HG02840 (cell line): ENCODE measurements around the gene DHDDS.
A peak's percentile ranks its signal among the peaks of the same experiment; 100 is the strongest.

Experiments used
- ATAC-seq: cut with Tn5 transposase; IDR thresholded peaks from one replicate; pipeline ENCODE4 v1.9.1; 2021; ENCODE audit warnings: mild to moderate bottlenecking, moderate library complexity, moderate number of reproducible peaks; ENCODE audit not compliant: unreplicated experiment, low FRiP score

Gene DHDDS

DNA sequence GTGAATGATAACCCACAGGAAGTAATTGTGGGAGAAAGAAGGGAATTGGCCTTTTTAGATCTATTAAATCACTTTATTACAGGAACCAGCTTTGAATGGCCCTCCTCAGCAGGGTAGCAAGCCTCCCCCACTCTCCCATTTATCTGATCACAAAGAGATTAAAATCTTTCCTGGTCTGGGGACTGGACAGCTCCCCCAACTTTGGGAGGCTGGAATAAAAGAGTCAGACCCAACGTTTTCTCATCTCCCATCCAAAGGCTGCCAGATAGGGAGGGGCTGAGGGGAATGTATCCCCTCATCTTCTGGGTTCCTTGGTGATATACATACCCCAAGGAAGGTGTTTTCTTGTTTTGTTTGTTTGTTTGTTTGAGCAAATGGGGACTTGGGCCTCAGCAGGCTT, 19.1 kb upstream of the DHDDS start:
- no peak for ATAC-seq

DNA sequence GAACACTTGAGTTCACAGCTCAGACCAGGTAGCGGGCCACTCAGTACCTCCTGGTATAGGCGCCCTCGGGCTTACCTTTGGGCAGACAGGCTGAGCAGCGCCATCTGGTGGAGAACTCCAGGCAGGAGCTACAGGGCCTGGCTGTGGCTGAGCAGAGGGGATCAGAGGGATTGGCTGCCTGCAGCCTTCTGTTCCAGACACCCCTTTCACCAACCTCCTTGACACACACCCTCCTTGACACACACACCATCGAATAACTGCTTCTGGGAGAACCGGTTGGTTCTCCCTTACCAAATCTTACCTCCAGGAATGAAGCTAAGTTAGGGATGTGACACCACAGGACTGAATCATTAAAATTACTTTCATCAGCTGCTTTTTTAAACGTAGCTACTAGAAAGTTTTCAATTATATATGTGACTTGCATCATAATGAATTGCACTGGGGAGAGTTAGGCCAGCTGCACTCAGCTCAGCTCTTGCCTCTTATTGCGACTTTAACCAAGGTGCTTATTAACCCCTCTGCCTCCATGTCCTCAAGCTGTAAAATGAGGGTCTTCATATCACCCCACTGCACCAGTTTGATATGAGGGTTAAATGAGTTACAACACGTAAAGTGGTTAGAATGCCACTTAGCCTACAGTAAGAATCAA, 14.9 kb upstream of the DHDDS start:
- no peak for ATAC-seq

DNA sequence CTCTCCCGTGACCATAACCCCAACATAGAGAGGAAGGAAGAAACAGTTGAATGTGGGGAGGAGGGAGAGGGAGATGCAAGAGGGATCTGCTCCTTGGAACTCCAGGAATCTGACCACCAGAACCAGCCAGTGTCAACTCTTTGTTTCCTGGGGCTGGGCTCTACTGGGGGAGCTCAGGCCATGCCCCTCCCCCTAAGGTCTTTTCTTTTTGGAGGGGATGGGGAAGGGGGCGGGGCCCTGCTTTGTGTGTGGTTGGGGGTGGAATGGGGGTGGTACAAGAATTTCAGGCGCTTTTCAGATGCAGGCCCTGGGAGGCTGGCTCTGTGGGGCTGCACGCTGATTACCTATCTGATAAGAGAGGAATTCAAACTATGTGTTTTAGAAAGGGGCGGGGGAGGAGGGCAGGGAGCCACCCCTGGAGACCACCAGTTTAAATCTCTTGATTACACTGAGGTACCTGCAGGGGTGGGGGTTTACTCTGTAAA, 13.2 kb upstream of the DHDDS start:
- ATAC-seq: no peak

DNA sequence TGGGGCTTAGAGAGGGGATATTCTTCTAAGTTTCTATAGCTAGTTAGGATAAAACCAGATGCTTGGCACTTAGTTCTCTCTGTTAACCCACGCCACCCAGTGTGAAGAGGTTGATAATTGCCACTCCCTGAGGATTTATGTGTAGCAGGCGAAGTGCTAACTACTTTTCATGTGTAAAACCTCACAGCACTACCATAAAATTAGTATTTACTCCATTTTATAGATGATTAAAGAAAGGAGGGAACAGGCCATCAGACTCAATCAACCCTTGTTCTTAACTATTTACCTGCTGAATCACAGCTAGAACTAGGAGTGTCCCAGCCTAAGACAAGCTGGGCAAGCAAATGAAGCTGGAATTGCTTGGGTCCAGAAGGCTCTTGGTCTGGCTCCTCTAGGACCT, 12.6 kb upstream of the DHDDS start:
- no peak for ATAC-seq

DNA sequence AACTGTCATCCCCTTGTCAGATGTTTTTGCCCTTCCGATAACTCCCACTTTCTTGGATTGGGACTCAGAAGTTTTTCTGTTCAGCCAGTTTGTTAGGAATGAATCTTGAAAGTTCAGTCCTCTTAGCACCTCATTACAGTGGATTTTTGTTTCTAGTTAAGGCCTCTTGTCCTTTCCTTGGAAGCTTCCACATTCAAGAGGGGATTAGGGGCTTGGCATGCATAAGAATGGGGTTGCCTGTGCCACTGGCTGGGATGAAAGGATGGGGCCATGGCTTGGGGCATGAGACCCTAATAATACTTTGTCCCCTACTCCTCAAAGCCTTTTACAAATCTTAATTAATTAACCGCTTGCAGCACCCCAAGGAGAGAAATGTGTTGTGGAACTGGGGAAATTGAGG, 2.4 kb upstream of the DHDDS start:
- no peak for ATAC-seq

DNA sequence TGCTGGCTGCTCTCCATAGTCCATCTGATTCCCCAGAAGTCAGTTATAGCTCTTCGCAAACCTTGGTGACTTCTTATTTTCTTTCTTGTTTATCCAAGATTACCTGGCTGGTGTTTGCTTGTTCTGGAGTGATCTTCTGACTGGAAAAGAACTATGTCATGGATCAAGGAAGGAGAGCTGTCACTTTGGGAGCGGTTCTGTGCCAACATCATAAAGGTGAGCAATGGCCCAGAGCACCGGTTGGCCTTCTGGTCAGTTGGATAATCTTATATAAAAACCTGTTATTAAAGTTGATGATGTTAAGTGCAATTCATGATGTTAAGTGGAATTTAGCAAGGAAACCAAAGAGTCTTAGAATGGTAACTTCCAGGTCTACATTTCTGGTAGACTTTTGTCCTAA, 672 bp downstream of the DHDDS start:
- ATAC-seq: no peak

DNA sequence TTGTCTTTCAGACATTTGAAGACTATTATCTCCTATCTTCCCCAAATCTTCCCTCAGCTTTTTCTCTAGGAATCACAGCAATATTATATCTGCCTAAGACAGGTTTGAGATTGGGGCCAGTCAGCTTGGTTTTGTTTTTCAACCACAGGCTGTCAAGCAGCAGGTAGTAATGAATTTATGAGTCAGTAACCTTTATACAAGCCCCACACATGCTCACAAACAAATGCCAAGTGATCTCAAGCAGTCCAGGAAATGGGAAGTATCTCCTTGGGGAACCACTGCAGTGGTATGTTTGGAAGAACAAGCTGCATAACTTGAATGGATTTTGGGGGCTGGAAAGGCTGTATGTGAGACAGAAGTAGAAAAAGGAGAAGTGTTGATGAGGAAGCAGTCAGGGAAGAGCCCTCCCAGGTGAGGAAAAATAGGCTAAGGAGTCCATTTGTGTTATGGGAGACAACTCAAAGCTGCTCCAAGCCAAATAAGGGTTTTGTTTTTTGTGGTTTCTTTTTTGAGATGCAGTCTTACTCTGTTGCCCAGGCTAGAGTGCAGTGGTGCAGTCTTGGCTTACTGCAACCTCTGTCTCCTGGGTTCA, 2.1 kb downstream of the DHDDS start:
- no peak for ATAC-seq

DNA sequence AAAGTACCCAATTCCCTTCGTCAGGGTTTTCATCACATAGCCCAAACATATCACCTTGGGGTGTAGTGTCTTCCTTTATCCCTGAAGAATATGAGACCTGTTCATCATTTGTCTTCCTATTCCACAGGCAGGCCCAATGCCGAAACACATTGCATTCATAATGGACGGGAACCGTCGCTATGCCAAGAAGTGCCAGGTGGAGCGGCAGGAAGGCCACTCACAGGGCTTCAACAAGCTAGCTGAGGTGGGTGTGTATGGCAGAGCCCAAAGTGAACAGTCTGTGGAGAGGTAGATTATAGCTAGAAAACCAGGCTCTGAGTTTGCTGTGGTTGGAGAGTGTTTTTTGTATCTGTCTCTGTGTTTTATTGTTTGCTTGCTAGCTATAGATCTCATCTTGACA, 5.9 kb downstream of the DHDDS start:
- ATAC-seq: no peak

DNA sequence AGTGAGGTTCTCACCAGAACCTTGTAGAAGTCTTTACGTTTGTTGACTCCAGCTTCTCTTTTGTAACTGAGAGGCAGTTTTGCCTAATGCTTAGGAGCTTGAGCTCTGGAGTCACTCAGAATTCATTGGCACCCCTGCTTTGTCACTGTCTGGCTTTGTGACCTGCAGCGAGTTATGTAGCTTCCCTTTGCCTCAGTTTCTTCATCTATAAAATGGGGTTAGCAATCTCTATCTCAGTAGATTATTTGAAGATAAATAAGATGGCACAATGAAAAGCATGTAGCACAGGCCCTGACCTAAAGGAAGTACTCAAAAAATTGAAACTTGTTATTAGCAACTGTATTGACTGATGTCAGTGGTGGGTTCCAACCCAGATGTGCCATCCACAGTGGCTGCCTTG, 8.1 kb downstream of the DHDDS start:
- no peak for ATAC-seq

DNA sequence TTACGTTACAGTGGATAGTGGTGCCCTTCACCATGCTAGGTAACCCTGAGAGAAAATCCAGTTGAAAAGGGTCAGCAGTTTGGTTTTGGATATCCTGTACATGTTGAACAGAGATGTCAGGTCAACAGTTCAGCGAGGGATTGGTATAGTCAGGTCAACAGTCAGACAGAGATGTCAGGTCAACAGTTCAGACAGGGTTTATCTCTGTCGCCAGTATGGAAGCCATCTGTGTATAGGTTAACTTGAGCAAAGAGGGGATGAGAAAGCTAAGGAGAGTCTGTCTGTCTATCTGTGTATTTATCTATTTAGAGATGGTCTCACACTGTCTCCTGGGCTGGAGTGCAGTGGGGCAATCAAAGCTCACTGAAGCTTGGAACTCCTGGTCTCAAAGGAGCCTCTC, 17.7 kb downstream of the DHDDS start:
- ATAC-seq: no peak

DNA sequence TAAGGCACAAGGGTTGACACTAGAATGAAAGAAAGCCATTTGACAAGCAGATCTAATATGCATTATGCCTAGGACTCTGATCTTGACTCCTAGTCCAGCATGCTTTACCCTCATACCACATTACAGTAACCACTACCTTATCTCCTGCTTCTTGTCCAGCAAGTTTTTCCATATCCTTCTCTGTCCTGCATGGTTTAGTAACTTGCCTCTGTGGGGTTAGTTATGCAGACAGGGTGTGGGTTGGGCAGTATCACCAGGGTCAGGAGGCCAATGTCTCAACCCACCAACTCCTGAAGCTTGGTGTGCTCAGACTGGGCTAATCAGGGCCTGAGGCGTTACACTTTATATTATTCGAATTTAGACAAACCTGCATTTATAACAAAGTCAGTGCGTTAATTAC, 18.8 kb downstream of the DHDDS start:
- ATAC-seq: no peak

DNA sequence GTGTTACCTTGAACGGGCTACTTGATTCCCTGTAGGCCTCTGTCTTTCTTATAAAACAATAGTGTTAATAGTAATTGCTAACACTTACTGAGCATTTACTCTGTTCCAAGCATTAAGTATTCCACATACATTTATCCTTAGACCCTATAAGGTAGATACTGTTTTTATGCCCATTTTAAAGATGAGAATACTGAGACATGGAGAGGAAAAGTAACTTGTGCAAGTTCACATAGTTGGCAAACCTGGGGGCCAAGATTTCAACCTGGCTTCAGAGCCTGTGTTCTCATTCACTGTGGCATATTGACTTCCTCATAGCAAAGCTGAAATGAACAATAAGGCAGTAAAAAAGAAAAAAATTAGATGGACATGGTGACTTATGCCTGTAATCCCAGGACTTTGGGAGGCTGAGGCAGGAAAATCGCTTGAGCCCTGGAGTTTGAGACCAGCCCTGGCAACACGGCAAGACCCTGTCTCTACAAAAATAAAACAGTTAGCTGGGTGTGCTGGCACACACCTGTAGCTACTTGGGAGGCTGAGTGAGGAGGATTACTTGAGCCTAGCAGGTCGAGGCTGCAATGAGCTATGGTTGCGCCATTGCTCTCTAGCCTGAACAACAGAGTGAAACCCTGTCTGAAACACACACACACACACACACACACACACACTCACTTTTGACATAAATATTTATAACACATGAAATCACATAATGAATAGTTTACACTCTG, 20.5 kb downstream of the DHDDS start:
- no peak for ATAC-seq

DNA sequence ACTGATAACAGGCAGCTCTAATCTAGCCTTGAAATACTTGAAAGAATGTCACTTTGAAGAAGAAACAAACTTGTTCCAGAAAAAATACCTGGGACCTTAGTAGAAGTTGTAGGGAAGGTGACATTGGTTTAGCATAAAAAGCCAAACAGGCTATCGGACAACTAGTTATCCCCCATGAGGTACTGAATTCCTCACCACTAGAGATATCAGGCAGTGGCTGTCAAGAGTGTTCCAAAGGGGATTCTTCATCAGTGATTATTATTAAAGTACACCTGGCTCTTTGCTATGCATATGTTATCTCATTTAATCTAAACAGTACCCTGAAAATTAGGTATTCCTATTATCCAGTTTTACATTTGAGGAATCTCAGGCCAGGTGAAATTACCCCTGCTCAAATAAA, 27.0 kb downstream of the DHDDS start:
- ATAC-seq: no peak

DNA sequence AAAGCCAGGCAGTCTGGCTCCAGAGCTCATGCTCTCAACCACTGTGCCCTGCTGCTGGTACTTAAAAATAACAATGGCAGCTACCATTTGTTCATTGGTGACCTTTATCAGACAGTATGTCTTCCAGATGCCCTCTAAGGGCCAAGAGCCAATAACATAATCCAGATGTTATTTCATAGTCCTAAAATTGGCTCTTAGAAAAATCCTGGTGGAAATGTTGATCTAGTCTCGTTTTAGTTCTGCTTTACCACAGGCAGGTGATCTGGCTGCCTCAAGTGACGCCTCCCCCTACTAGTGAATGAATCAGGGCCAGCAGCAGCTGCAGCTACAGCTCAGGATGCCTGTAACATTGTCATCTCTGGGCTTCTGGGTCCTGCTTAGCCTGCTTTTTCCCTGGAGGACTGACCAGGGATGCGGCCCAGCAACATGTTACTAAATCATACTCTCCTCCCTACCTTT, 27.5 kb downstream of the DHDDS start:
- ATAC-seq: no peak

DNA sequence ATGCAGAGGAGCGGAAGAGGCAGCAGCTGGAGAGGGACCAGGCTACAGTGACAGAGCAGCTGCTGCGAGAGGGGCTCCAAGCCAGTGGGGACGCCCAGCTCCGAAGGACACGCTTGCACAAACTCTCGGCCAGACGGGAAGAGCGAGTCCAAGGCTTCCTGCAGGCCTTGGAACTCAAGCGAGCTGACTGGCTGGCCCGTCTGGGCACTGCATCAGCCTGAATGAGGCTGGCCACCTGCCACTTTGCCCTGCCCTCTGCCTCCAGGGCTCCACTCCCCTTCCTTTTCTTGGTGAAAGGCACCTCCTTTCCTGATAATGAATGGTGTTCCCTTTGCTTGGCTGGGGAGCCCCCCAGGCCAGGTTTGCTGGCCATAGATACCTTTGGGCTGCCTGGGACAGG, 36.8 kb downstream of the DHDDS start:
- ATAC-seq: no peak

DNA sequence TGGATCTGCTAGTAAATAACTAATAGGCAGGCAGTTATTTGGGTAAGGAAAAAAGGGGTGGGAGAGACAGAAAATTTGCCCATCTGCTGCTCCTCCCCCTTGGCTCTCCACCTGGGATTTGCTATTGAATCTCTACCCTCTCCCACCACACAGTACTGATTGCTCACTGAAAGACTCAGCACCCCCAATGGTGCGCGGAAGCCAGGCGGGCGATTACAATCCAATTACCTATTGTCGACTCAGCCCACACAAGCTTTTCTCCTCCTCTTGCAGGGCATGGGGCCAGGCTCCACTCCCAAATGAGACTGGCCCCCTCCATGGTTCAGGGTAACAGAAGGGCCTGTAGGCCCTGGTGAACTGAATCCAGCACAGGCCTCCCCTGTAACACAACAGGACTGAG, 37.4 kb downstream of the DHDDS start:
- ATAC-seq: no peak

DNA sequence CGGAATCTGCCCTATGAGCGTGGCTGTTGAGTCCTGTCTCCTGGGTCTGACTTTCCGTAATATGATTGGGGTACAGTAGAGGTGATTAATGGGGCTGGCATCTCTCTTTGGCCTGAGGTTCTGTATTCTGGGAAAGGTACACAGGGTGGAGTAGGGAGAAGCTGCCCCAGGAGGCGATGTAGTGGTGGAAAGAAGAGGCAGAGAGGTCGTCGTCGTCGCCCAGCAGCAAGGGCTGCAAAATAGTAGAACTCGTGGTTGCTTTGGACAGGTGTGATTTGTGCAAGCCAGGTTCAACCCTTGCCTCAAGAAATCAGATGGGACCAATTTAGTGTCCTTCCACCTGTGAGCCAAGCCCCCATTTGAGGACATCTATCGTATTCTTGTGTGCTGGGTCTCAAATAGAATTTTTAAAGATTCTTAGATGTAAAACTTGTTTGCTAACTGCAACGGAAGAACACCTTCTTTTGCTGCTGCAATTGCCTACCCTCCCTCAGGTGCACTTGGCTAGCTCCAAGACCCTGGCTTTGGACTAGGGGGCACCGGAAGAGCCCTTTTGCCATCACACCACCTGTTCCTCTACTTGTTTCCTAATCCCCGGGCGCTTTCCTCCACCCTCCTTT, 38.9 kb downstream of the DHDDS start:
- ATAC-seq: no peak

DNA sequence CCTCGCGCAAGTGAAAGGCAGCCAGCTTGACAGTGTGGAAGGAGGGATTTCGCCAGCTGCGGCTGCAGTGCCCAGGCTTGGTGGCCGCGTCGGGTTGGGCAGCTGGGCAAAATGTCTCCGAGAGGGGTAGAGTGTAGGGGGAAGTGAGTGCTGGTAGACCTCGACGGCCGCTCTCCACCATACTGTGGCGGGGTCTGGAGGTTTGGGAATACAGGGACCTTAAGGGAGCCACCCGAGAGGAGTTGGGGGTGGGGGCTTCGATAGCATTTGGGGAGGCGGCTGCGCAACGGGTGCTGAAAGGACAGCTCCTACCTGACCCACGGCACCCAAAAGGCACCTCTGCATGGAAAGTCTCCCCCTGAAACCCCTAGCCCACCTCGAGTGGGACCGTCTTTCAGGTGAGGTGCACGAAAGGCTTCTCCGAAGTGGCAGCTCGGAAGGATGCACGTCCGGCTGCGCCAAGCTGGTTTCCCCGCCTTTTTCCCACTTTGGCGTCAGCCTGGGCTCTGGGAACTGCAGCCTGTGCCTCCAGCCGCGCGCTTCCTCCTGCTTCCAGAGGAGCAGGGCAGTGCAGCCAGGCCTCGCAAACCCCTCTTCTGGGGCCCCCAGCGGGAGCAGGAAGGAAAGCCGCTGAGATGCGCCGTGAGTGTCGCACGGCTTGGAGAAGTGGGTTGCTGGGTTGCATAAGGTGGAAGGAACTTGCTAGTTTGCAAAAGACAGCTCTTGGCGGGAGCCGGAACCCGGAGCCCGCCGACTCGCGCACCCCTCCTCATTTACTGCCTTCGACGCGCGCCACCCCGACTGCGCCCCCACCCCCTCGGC, 39.6 kb downstream of the DHDDS start:
- peak; percentile 3 for ATAC-seq

DNA sequence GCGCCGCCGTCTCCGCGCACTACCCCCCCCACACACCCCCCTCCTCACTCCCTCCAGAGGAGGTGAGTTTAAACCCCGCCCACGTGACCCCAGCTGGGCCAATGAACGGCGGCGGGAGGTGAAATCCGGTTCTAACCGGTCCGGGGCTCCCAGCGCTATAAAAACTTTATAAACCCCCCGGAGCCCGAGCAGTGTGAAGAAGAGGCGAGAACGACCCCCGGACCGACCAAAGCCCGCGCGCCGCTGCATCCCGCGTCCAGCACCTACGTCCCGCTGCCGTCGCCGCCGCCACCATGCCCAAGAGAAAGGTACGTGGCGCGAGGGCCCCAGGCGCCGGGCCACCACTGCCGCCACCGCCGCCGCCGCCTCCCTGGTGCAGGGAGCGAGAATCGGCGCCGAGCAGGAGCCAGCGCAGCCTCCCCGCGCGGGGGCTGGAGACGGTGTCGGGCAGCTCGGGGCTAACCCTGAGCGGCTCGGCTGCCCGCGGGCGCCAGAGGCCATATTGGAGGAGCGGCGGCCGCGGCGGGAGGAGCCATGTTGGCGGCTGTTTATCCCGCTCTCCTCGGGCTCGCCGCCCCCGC, 40.3 kb downstream of the DHDDS start, which contains the start of gene HMGN2:
TSS of gene HMGN2 (plus strand) at position 121 of the 581 bp plus-strand sequence. CDS start at position 294, 173 bp downstream.
- ATAC-seq: peak; percentile 47
